ENCODE data around the gene PGAP2. TPM values are rescaled to one million over a fixed set of nuclear protein-coding genes. Genes with fewer than 3 reads are reported as not detected.

PGAP2 gene
- total and polyA plus RNA-seq, 2 of the 4 experiments (the other 2 are of a cell fraction) = 10.6 to 31.3 TPM

GRCh38 chr11:3825473-3826154 is 17.3 kb downstream of the PGAP2 start:
- ChIA-PET POLR2A (ENCODE audit: unreplicated experiment) (interaction anchor here (0.6 kb wide), 1 partner anchor 11 kb away, joined by 6 read pairs; no protein-coding TSS in a partner anchor), CTCF (interaction anchor here (0.8 kb wide), 1 partner anchor 16 kb away, joined by 4 read pairs; no protein-coding TSS in a partner anchor)
- Histone ChIP-seq H2AK5ac (ENCODE audit: low read depth, low read length) (no peak overlapping the region), H2AFZ (replicated peaks; ENCODE audit: low read length, poor library complexity) (no peak overlapping the region), H3K27ac (ENCODE audit: insufficient read depth, low read length) (no peak overlapping the region), H3K23ac (ENCODE audit: low read depth, low read length) (no peak overlapping the region), H4K8ac (ENCODE audit: low read depth in 2 of 2, low read length in 2 of 2) (no peak overlapping the region), H3K36me3 (ENCODE audit: control insufficient read depth, insufficient read depth, low read length) (peaks cover 41% of the 10 kb centered on the region), H3K27me3 (ENCODE audit: control insufficient read depth, insufficient read depth, low read length) (no peaks in the 10 kb centered on the region), H3K9ac (ENCODE audit: low read depth, low read length) (no peak overlapping the region), H3K4me3 (ENCODE audit: insufficient read depth, low read depth, low read length) (no peak overlapping the region), H3K9me3 (ENCODE audit: control insufficient read depth, insufficient read depth, low read length) (no peaks in the 10 kb centered on the region), H4K91ac (ENCODE audit: insufficient read depth, low read depth, low read length) (no peak overlapping the region), H2AK9ac (replicated peaks; ENCODE audit: low read depth, low read length, poor library complexity) (no peak overlapping the region), H3K4me2 (ENCODE audit: low read depth, low read length) (no peak overlapping the region), H2BK5ac (ENCODE audit: low read depth, low read length, poor library complexity, severe bottlenecking) (no peak overlapping the region), H3K18ac (ENCODE audit: low read depth, low read length) (no peak overlapping the region), H3K56ac (ENCODE audit: extremely low read depth, insufficient read depth, low read length) (no peak overlapping the region), H2BK15ac (ENCODE audit: low read depth, low read length) (no peak overlapping the region), H3K14ac (replicated peaks; ENCODE audit: low read depth, low read length) (no peak overlapping the region), H2BK20ac (ENCODE audit: low read depth, low read length) (no peak overlapping the region), H3K79me1 (ENCODE audit: low read depth in 1 of 2, low read length in 2 of 2) (peaks cover 14 to 42% of the 10 kb centered on the region in 2 experiments), H3K4me1 (ENCODE audit: control insufficient read depth, insufficient read depth, low read length) (peaks cover 4% of the 10 kb centered on the region), H3K4ac (ENCODE audit: low read depth, low read length) (no peak overlapping the region), H3K9me1 (ENCODE audit: insufficient read depth, low read length) (peaks cover 21% of the 10 kb centered on the region; the same call in 1 of the 2 replicates), H4K20me1 (ENCODE audit: insufficient read depth, low read length) (peaks cover 25% of the 10 kb centered on the region), H2BK120ac (ENCODE audit: low read depth, low read length) (no peak overlapping the region), H4K5ac (ENCODE audit: low read depth, low read length) (no peak overlapping the region)
- intact Hi-C loops (cut with micrococcal nuclease) (no loop called here), in situ Hi-C loops (cut with MboI; ENCODE audit: low sequenced_read_pairs) (no loop called here), dilution Hi-C loops (cut with HindIII; ENCODE audit: low sequenced_read_pairs, unreplicated experiment) (no loop called here)
- DNase-seq (no peak), ATAC-seq (ENCODE audit: low read depth) (no peak)
- BruUV-seq (replicated peaks) = no TSS peak
- 60% methylated on average over 1 of the region's 8 CpGs; no CpG with 5 or more reads in 1 of the 2 experiments for WGBS, 2 experiments (ENCODE audit: extremely low coverage in 2 of 2, insufficient read length in 1 of 2)
- no peak for TF ChIP-seq SMC3 (IDR thresholded peaks at IDR 0.05; ENCODE audit: low read depth, low read length)
- no peak for TF ChIP-seq MAFK (IDR thresholded peaks at IDR 0.05; ENCODE audit: low read depth, low read length)
- no peak for TF ChIP-seq CHD1 (IDR thresholded peaks at IDR 0.05; ENCODE audit: low read depth, low read length)
- TF ChIP-seq NFE2L2 (IDR thresholded peaks at IDR 0.05; ENCODE audit: low read depth, low read length) = no peak
- TF ChIP-seq CEBPB (IDR thresholded peaks at IDR 0.05; ENCODE audit: low read depth, low read length) = no peak
- no peak for TF ChIP-seq CTCF (conservative IDR thresholded peaks at IDR 0.05; ENCODE audit: low read depth, low read length)
- TF ChIP-seq MAZ (IDR thresholded peaks at IDR 0.05; ENCODE audit: borderline replicate concordance, low read depth, low read length) = no peak
- no peak for TF ChIP-seq BHLHE40 (IDR thresholded peaks at IDR 0.05; ENCODE audit: low read depth, low read length)
- no peak for TF ChIP-seq RAD21 (IDR thresholded peaks at IDR 0.05; ENCODE audit: low read length)
- no peak for TF ChIP-seq POLR2A (IDR thresholded peaks at IDR 0.05; ENCODE audit: low read depth, low read length)
- no peak for TF ChIP-seq FOS (IDR thresholded peaks at IDR 0.05; ENCODE audit: low read depth, low read length)
- no peak for TF ChIP-seq RCOR1 (IDR thresholded peaks at IDR 0.05; ENCODE audit: insufficient replicate concordance, low read length)
- no peak for TF ChIP-seq RFX5 (IDR thresholded peaks at IDR 0.05; ENCODE audit: low read depth, low read length)
- no peak for TF ChIP-seq ELK1 (IDR thresholded peaks at IDR 0.05; ENCODE audit: borderline replicate concordance, low read depth, low read length)
- TF ChIP-seq USF2 (IDR thresholded peaks at IDR 0.05; ENCODE audit: low read depth, low read length) = no peak
- no peak for TF ChIP-seq MXI1 (IDR thresholded peaks at IDR 0.05; ENCODE audit: borderline replicate concordance, low read depth, low read length)
